Stimulated activated CD8-positive, alpha-beta memory T cell treated with anti-CD3 and anti-CD28 coated beads, Interleukin-4, amount 100 ng/mL, for 4 hours (primary cell): Measurements from ENCODE around the gene NIPBL.
"Not testable (repeated sequence)": the region's sequence is repeated elsewhere in the genome, so short reads cannot be mapped to it uniquely, and the experiment has no call there.

Source experiments
- DNase-seq, 2 donors: peaks; one replicate each; pipeline ENCODE4 v3.0.0-alpha.2; 2020; ENCODE audit warnings: low read depth in 2 of 2, low spot score in 1 of 2

The NIPBL gene

GRCh38 chr5:37015795-37016666 lies 139.5 kb downstream of the NIPBL start:
- DNase-seq, result no peak

- no peak for DNase-seq
These were observed 152.3 kb downstream of the NIPBL start for GRCh38 chr5:37028910-37029309.

DNA sequence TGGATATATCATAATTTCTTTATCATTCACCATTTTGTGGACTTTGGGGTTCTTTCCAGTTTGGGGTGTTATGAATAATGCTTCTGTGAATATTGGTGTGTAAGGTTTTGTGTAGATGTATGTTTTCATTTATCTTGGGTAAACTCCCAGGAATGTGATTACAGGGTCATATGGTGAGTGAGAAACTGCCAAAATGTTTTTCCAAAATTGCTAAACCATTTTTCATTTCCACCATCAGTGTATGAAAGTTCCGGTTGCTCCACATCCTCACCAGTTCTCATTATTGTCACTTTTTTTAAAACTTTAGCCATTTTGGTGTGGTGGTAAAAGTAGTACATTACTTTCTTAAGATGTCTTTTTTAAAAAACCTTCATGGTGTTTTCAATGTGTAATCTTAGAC lies 152.9 kb downstream of the NIPBL start:
- no peak for DNase-seq

GRCh38 chr5:37034955-37035354 lies 158.4 kb downstream of the NIPBL start:
- no peak for DNase-seq

DNA sequence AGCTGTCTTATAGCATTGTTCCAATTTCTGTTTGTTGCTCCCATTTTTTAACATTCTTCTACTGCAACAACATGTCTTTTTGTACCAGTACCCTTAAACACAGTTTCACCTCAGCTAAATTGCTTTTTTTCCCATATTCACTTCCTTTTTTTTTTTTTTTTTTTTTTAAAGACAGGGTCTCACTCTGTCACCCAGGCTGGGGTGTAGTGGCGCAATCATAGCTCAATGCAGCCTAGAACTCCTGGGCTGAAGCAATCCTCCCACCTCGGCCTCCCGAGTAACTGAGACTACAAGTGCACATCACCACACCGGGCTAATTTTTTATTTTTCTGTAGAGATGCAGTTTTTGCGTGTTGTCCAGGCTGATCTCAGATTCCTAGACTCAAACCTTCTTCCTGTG lies 161.3 kb downstream of the NIPBL start:
- DNase-seq, result no peak

GRCh38 chr5:37039824-37040223 lies 163.3 kb downstream of the NIPBL start:
- DNase-seq, result no peak

DNA sequence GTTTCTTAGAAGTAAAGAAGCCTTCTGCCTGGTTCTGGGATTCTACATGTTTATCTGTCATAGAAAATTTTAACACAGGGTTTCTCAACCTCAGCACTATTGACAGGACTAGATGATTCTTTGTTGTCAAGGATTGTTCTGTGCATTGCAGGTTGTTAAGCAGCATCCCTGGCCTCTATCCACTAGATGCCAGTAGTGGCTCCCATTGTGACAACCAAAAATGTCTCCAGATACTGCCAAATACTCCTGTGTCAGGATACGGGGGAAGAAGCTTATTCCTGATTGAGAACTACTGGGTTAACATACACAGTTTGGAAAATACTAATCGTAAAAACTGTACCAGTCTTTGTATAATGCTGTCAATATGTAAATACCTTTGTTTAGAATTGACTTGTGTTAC lies 167.1 kb downstream of the NIPBL start:
- no peak for DNase-seq

DNA sequence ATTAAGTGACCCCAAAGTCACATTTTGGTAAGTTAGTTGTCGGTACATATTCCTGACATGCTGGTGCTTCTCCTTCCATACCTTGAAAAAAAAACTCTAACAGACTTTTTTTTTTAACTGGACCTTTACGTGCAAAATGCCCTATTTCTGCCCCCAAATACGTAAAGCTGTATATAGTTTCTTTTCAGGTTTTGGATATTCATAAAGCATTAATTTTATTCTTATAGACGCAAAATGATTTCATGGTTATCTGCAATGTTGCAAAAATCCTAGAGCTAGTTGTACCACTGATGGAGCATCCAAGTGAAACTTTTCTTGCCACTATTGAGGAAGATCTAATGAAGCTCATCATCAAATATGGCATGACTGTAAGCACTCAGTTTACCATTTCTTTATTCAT lies 167.6 kb downstream of the NIPBL start:
- DNase-seq, result no peak

- no peak for DNase-seq
These were observed 169.1 kb downstream of the NIPBL start for GRCh38 chr5:37045703-37046102.

- no peak for DNase-seq
These were observed 171.4 kb downstream of the NIPBL start for GRCh38 chr5:37047947-37048346.

DNA sequence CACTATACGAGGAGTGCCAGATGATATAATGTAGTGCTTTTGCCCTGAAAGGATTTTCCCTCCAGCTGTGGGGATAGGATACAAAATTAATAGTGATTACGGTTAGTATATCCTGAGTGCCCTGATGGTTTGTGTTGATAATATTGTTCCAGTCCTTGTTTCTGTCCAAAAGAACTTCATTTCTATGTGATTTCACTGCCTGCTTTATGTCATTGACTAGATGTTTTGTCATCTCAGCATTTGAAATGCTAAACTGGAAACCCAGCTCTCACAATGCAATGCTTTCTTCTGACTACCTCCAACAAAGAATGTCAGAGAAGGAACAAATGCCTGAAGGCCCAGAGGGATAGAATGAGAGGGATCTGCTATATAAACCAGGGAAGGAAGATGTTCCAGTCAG lies 177.8 kb downstream of the NIPBL start:
- DNase-seq, result no peak

- DNase-seq, result no peak
These were observed 178.9 kb downstream of the NIPBL start for GRCh38 chr5:37055383-37055990.

DNA sequence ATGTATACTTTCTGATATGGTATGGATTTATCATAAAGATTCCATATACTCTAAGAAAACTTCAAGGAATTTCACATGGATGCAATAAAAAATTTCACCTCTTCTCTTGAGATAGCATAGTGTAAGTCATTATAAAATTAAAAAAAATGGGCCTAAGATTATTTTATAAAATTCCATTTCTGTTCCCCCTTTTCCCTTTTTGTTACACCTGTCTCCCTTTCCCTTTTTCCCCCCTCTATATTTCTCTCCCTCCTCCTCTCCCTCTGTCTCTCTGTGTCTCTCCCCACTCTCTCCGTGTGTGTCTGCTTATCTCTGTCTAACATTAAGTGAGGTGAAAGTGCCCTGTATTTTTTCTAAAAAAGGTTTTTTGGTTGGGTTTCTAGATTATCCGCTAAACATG lies 180.2 kb downstream of the NIPBL start:
- DNase-seq, result no peak

DNA sequence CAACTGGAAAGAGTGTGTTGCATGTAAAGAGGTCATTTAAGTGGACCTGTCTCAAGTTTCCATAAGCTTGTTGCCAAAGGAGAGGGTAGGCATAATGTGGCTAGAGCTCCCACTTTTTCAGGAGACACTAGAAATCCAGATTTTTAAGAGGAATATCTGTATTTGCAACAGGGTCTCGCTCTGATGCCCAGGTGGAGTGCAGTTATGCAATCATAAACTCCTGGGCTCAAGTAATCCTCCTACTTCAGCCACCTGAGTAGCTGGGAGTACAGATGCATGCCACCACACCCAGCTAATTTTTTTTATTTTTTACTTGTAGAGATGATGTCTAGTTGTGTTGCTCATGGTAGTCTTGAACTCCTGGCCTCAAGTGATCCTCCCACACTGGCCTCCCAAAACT lies 183.5 kb downstream of the NIPBL start:
- no peak for DNase-seq

- DNase-seq, result no peak
These were observed 187.2 kb downstream of the NIPBL start for GRCh38 chr5:37063739-37064138.

DNA sequence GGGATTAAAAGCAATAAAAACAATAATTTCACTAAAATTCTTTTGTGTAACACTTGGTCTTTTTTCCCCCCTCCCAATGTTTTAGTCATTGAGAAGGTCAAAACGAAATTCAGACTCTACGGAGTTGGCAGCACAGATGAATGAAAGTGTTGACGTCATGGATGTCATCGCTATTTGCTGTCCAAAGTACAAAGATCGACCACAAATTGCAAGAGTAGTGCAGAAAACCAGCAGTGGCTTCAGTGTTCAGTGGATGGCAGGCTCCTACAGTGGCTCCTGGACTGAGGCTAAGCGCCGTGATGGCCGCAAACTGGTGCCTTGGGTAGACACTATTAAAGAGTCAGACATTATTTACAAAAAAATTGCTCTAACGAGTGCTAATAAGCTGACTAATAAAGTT lies 187.9 kb downstream of the NIPBL start:
- DNase-seq, result no peak

DNA sequence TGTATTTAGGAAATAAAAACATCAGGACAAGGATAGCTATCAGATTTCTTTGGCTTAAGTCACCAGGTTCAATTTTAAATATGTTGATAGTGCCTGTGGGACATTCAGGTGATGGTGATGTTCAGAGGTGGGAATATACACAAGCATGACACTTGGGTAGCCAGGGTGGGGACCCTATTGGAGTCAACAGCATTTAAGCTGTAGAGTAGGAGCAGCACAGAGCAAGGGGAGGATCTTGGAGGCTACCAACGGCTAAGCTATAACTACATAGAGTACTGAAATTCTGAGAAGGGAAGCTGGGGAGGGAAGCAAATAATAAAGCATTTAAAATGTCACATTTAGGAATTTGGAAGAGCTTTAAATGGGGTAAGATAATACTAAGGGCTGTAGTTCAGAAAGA lies 194.9 kb downstream of the NIPBL start:
- DNase-seq, result no peak

DNA sequence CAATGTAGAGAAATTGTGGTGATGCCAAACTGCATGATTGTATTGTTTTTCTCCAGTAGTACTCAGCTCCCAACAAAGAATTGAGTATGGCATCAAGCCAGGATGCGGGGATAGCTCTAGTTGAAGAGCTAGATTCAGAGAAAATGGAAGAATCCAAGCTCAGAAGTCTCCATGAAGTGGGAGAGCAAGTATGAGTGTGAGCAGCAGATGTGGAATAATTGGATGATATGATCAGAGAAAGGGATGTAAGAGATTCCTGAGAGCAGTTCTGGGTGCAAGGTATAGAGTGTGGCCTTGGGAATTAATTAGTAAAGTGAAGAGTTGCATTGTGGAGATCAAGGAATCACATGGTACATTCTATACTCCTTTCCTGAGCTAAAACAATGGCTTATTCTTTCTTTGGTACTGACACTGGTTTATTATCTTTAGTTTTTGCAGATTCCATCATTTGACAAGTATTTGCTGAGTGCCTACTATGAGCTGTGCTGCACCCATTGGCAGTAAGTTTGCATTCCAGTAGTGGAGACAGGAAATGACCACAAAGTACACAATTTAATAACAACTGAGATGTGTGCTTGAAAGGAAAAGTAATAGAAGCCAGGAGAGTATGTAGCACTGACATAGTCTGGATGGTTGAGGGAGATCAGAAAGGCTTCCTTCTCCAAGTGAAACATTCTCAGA lies 195.5 kb downstream of the NIPBL start:
- DNase-seq, result no peak

DNA sequence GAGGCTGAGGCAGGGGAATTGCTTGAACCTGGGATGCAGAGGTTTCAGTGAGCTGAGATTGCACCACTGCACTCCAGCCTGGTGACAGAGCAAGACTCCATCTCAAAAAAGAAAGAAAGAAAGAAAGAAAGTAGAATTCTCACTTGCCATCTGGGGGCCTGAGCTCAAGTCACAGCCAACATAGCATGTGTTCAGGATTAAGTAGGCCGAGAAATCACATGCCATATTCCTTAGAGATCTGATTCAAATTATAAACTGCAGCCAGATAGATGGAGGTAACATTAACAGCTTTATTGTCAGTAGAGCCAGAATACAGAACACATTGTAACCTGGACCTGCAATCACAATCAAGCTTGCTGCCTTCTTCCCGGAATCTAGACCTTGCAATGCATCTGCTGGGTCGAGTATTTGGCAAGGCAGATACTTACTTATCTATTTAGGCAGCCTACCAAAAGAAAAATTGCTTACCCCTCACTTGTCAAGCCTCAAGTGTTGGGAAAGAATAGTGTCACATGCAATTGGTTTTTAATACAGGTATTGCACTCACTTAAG lies 198.9 kb downstream of the NIPBL start:
- no peak for DNase-seq

DNA sequence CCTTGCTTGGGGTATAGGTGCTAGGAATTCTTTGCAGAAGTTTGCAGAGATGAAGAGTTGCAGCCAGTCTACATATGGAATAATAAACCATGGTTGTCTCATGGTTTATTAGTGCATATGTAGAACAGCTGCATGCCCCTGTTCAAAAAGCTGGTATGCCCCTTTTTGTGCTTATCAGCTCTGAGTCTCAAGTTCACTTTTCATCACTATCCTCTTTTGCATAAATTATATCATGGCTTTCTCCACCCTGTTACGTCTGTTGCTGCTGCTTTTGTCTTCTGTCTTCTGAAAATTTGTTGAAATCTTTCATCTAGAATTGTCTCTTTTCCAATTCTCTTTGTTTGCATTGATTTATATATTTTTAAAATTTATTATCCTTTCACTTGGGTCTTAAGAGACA lies 200.6 kb downstream of the NIPBL start:
- DNase-seq, result no peak

GRCh38 chr5:37080697-37081096 lies 204.1 kb downstream of the NIPBL start:
- DNase-seq, result no peak

GRCh38 chr5:37082977-37083376 lies 206.4 kb downstream of the NIPBL start:
- not testable (repeated sequence) for DNase-seq
